HG02884 (cell line): Measurements from ENCODE around the gene NUDT9.

Experiments used
- ATAC-seq: cut with Tn5 transposase; IDR thresholded peaks from one replicate; pipeline ENCODE4 v1.9.1; 2021; ENCODE audit warnings: mild to moderate bottlenecking, moderate library complexity; ENCODE audit not compliant: unreplicated experiment

The NUDT9 gene

DNA sequence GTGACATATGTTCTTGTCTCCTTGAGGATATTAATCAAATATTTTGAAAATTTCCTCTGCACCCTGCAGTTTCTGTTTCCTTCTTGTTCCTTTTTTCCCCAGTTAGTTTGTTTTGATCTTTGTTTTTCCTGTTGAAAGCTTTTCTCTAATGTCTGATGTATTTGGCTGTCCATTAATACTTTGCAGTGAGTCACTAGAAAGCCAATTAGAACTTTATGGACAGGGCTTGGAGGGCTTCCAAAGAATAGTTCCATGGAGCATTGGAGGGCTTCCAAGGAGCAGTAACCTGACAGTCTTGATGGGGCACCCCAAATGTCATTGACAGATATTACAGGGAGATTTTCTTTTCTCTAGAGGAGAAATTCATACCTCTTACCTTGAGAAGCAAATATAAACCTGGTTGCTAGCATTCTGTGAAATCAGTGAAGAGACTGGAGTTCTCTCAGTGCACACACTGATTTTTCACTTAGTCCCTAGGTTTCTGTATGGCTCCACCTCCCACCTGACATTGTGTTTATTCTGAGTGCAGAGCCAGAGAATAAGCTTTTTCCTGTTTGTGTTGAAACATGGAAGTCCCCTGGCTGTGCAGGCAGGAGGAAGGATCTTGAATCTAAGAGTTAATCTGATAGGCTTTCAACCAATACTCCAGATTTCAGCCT is 80.3 kb downstream of the NUDT9 start:
- ATAC-seq, result no peak

DNA sequence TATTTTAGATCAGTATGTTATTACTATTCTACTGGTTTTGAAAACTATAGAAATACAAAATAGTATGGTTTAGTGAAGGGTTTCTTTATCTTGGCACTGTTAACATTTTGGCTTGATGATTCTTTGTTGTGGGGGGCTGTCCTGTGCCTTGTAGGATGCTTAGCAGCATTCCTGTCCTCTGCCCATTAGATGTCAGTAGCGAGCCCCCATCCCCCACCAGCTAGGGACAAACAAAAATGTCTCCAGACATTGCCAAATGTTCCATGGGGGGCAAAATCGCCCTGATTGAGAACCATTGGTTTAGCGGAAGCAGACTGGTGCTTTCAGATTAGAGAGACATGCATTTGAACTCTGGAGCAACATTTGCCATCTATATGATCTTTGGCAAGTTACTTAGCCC is 83.5 kb downstream of the NUDT9 start:
- no peak for ATAC-seq

DNA sequence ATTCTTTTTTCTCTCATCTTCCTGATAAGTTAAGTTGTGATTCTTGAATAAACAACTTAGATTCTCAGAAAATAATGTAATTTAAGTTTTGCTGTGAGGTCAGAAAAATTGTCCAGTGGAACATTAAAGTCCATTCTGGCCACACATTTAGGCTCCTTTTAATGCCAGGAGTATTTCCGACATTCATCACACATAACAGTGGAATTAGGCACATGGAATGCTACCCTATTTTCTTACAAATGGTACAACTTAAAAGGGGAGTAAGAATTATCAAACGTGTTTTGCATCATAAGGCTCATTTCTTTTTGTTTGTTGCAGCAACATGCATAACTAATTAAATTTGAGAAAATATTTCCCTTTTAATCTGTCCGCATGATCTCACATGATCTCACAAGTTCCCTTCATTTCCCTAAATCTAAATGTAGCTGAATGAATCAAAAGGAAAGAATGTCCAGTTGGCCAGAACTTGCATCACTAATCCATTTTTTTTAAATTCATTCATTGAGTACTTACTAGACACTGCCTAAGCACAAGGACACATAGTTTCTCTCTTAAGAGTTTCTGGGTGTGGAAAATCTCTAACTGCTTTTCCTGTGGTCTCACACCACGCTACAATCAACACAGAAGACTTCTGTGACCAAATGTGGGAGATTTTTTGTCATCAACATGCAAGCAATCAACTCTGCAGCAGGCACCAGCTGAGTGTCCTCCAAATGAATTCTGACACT is 84.8 kb downstream of the NUDT9 start:
- no peak for ATAC-seq
